Measurements from ENCODE around the gene MAGEA2. TPM values are rescaled to one million over a fixed set of nuclear protein-coding genes. Genes with fewer than 3 reads are reported as not detected.
"Not testable (repeated sequence)": the region's sequence is repeated elsewhere in the genome, so short reads cannot be mapped to it uniquely, and the experiment has no call there.

MAGEA2 gene
- total RNA-seq, 4 donors from 2014 or later, result not detected

DNA sequence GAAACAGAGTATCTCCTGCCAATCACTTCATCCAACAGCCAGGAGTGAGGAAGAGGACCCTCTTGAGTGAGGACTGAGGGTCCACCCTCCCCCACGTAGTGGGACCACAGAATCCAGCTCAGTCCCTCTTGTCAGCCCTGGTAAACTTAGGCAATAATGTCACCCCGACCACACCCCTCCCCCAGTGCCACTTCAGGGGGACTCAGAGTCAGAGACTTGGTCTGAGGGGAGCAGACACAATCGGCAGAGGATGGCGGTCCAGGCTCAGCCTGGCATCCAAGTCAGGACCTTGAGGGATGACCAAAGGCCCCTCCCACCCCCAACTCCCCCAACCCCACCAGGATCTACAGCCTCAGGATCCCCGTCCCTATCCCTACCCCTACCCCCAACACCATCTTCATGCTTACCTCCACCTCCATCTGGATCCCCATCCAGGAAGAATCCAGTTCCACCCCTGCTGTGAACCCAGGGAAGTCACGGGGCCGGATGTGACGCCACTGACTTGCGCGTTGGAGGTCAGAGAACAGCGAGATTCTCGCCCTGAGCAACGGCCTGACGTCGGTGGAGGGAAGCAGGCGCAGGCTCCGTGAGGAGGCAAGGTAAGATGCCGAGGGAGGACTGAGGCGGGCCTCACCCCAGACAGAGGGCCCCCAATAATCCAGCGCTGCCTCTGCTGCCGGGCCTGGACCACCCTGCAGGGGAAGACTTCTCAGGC is 20.2 kb downstream of the MAGEA2 start, which contains the start of the genes CSAG1 and MAGEA12:
CSAG1 (minus strand) TSS at position 461 of the 715 bp plus-strand sequence. CDS start 1,261 bp downstream, outside the sequence.
MAGEA12 (plus strand) TSS at position 497 of the 715 bp plus-strand sequence. CDS start 2,405 bp downstream, outside the sequence.
- no peak for TF ChIP-seq CTCF (IDR thresholded peaks at IDR 0.05)
- TF ChIP-seq POLR2A (IDR thresholded peaks at IDR 0.05; ENCODE audit: low read depth), result no peak
- TF ChIP-seq EP300 (IDR thresholded peaks at IDR 0.05), result no peak
- no peak for TF ChIP-seq POLR2AphosphoS5 (IDR thresholded peaks at IDR 0.05)

GRCh38 chrX:152725409-152725808 is 28.2 kb downstream of the MAGEA2 start:
- intact Hi-C loops (cut with DNase I), result no loop called here
- no peak for TF ChIP-seq CTCF (IDR thresholded peaks at IDR 0.05)
- no peak for TF ChIP-seq POLR2A (IDR thresholded peaks at IDR 0.05; ENCODE audit: low read depth)
- no peak for TF ChIP-seq EP300 (IDR thresholded peaks at IDR 0.05)
- no peak for TF ChIP-seq POLR2AphosphoS5 (IDR thresholded peaks at IDR 0.05)
- no peak overlapping the region for H3K27ac ChIP-seq (replicated peaks in 1 of 4)
- no peaks in the 10 kb centered on the region for H3K27me3 ChIP-seq
- WGBS, result 80% methylated on average over 7 of the region's 7 CpGs
- no peak for DNase-seq (ENCODE audit: extremely low spot score)
- no peaks in the 10 kb centered on the region for H3K4me1 ChIP-seq
- H3K9me3 ChIP-seq, result no peaks in the 10 kb centered on the region
- no peak overlapping the region for H3K4me3 ChIP-seq
- no peaks in the 10 kb centered on the region for H3K36me3 ChIP-seq

More for the DNA sequence above, 20.2 kb downstream of the MAGEA2 start, which contains the start of the genes CSAG1 and MAGEA12:
- H3K27me3 ChIP-seq, result no peaks in the 10 kb centered on the region
- H3K27ac ChIP-seq (replicated peaks in 1 of 4), result no peak within 1 kb of the TSS
- WGBS, result 82% methylated on average over 19 of the region's 21 CpGs
- DNase-seq (ENCODE audit: extremely low spot score), result no peak
- H3K9me3 ChIP-seq, result no peaks in the 10 kb centered on the region
- H3K4me1 ChIP-seq, result no peaks in the 10 kb centered on the region
- no peak within 1 kb of the TSS for H3K4me3 ChIP-seq
- intact Hi-C loops (cut with DNase I), result no loop called here
- H3K36me3 ChIP-seq, result no peaks in the 10 kb centered on the region

GRCh38 chrX:152713815-152714787 is 39.5 kb downstream of the MAGEA2 start, which contains the start of gene MAGEA2B:
Gene MAGEA2B, plus strand, starts transcription at chrX:152714628. Its CDS starts 2,479 bp downstream, at chrX:152717107.
- WGBS, result no CpG with 5 or more reads among the region's 35 CpGs
- H3K9me3 ChIP-seq; intact Hi-C loops (cut with DNase I); H3K4me1 ChIP-seq; H3K4me3 ChIP-seq; H3K27ac ChIP-seq (replicated peaks in 1 of 4); DNase-seq (ENCODE audit: extremely low spot score); H3K36me3 ChIP-seq; H3K27me3 ChIP-seq: not testable (repeated sequence)

DNA sequence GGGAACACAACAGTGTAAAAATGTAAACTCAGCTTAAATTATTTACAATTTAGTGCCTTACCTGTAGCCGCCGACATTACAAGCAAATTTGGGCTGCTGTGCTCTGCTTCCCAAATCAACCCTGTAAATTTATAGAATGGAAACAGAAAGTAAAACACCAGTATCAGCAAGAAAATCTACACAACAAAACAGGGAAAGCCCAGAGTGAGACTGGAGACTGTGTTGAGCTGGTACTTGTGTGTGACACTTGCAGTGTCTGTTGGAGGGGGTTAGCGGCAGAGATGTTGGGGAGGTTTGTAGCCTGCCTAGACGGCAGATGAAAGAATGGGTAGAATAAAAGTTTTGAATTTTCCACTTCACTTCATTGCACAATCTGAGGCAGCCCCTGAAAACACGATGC is 40.4 kb downstream of the MAGEA2 start:
- WGBS, result no CpG with 5 or more reads among the region's 5 CpGs
- H3K27ac ChIP-seq (replicated peaks in 1 of 4); intact Hi-C loops (cut with DNase I); H3K4me3 ChIP-seq; H3K4me1 ChIP-seq; DNase-seq (ENCODE audit: extremely low spot score); H3K9me3 ChIP-seq; H3K36me3 ChIP-seq; H3K27me3 ChIP-seq: not testable (repeated sequence)

GRCh38 chrX:152709173-152709572 is 44.5 kb downstream of the MAGEA2 start, which contains the start of gene CSAG2:
Gene CSAG2, minus strand, starts transcription at chrX:152709273. Its CDS starts 161 bp downstream, at chrX:152709112.
- intact Hi-C loops (cut with DNase I); H3K9me3 ChIP-seq; DNase-seq (ENCODE audit: extremely low spot score); H3K36me3 ChIP-seq; H3K27me3 ChIP-seq; H3K4me1 ChIP-seq; H3K4me3 ChIP-seq; H3K27ac ChIP-seq (replicated peaks in 1 of 4): not testable (repeated sequence)
- WGBS, result no CpG with 5 or more reads among the region's 2 CpGs

- H3K4me3 ChIP-seq; H3K36me3 ChIP-seq; H3K27me3 ChIP-seq; H3K27ac ChIP-seq (replicated peaks in 1 of 4); H3K4me1 ChIP-seq; DNase-seq (ENCODE audit: extremely low spot score); intact Hi-C loops (cut with DNase I); H3K9me3 ChIP-seq: not testable (repeated sequence)
- 84% methylated on average over 3 of the region's 7 CpGs for WGBS
Observed at GRCh38 chrX:152706500-152706899, 47.1 kb downstream of the MAGEA2 start.

DNA sequence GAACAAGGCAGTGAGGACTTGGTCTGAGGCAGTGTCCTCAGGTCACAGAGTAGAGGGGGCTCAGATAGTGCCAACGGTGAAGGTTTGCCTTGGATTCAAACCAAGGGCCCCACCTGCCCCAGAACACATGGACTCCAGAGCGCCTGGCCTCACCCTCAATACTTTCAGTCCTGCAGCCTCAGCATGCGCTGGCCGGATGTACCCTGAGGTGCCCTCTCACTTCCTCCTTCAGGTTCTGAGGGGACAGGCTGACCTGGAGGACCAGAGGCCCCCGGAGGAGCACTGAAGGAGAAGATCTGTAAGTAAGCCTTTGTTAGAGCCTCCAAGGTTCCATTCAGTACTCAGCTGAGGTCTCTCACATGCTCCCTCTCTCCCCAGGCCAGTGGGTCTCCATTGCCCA is 53.3 kb downstream of the MAGEA2 start:
- intact Hi-C loops (cut with DNase I); H3K4me1 ChIP-seq: not testable (repeated sequence)
- WGBS, result no CpG with 5 or more reads among the region's 5 CpGs

More for the DNA sequence above, 53.3 kb downstream of the MAGEA2 start:
- H3K36me3 ChIP-seq; H3K9me3 ChIP-seq; DNase-seq (ENCODE audit: extremely low spot score); H3K4me3 ChIP-seq; H3K27me3 ChIP-seq; H3K27ac ChIP-seq (replicated peaks in 1 of 4): not testable (repeated sequence)

All from esophagus muscularis mucosa (tissue), 4 donors.